Measurements from ENCODE around the gene NPTX2. TPM values are rescaled to one million over a fixed set of nuclear protein-coding genes. Genes with fewer than 3 reads are reported as not detected.

The NPTX2 gene
- total RNA-seq, 4 donors from 2014 or later = 4.1 to 5.5 (median 4.8) TPM

DNA sequence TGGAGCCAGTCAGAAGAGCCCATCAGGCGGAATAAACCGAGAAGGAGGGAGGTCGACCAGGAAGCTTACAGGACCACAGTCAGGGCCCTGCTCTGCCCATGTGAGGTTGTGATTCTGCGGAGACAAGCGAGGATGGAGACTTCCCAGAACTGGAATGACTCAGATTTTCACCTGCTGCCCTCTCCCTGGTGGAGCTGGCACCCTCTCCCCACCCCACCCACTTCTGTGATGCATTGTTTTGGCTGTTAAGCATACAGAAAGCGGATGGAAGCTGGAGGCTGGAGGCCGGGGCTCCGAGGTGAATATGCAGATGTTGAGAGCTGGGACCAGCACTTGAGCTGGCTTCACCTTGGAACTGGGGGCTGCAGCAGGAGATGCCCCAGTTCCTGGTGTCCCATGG is 57.4 kb downstream of the NPTX2 start:
- Histone ChIP-seq H3K9me3 (no peaks in the 10 kb centered on the region), H3K27me3 (no peaks in the 10 kb centered on the region), H3K36me3 (no peaks in the 10 kb centered on the region), H3K4me3 (no peak overlapping the region), H3K4me1 (no peaks in the 10 kb centered on the region), H3K27ac (no peak overlapping the region)
- intact Hi-C loops (cut with DNase I; ENCODE audit: low total_unique reads) = no loop called here
- no peak for DNase-seq
- TF ChIP-seq, protein P1, sequence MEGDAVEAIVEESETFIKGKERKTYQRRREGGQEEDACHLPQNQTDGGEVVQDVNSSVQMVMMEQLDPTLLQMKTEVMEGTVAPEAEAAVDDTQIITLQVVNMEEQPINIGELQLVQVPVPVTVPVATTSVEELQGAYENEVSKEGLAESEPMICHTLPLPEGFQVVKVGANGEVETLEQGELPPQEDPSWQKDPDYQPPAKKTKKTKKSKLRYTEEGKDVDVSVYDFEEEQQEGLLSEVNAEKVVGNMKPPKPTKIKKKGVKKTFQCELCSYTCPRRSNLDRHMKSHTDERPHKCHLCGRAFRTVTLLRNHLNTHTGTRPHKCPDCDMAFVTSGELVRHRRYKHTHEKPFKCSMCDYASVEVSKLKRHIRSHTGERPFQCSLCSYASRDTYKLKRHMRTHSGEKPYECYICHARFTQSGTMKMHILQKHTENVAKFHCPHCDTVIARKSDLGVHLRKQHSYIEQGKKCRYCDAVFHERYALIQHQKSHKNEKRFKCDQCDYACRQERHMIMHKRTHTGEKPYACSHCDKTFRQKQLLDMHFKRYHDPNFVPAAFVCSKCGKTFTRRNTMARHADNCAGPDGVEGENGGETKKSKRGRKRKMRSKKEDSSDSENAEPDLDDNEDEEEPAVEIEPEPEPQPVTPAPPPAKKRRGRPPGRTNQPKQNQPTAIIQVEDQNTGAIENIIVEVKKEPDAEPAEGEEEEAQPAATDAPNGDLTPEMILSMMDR (IDR thresholded peaks at IDR 0.05) = no peak
- no peak for TF ChIP-seq POLR2A (IDR thresholded peaks at IDR 0.05)

DNA sequence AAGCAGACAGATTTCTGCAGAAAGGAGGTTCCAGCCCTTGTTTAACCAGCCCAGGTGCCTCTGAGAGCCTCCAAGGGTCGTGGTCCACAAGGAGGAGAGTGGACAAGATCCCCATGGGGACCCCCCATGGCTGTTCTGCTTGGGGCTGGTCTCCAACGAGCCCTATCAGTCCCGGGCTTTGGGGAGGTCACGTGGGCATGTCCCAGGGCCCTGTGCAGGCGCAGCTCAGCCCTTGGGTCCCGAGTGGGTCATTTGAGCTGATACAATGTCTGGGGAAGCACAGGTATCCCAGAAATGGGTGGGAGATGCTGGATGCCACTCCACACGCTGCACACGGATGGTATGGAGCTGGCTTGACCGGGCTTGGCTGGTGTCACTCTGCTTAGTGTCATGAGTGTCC is 57.8 kb downstream of the NPTX2 start:
- intact Hi-C loops (cut with DNase I; ENCODE audit: low total_unique reads) = no loop called here
- H3K36me3 ChIP-seq = no peaks in the 10 kb centered on the region
- H3K27ac ChIP-seq = no peak overlapping the region
- DNase-seq = no peak
- TF ChIP-seq POLR2A (IDR thresholded peaks at IDR 0.05) = no peak
- TF ChIP-seq, protein P1 (IDR thresholded peaks at IDR 0.05) = no peak
- no peaks in the 10 kb centered on the region for H3K9me3 ChIP-seq
- H3K27me3 ChIP-seq = no peaks in the 10 kb centered on the region
- no peaks in the 10 kb centered on the region for H3K4me1 ChIP-seq
- H3K4me3 ChIP-seq = no peak overlapping the region

DNA sequence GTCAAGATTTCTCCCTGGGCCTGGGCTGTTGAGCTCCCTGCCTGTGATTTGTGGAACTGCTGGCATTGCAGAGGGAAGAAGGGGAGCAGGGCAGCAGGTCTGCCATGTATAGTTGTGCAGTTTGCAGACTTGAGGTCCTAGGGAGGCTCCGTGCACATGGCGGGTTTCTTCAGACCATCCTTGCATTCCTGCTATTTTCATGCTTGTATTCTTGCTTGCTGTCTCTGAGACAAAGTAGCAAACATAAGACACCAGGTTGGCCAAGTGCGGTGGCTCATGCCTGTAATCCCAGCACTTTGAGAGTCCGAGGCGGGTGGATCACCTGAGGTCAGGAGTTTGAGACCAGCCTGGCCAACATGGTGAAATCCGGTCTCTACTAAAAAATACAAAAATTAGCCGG is 61.1 kb downstream of the NPTX2 start:
- Histone ChIP-seq H3K4me3 (no peak overlapping the region), H3K9me3 (no peaks in the 10 kb centered on the region), H3K27ac (no peak overlapping the region), H3K36me3 (no peaks in the 10 kb centered on the region), H3K4me1 (no peaks in the 10 kb centered on the region), H3K27me3 (no peaks in the 10 kb centered on the region)
- no peak for DNase-seq
- TF ChIP-seq, protein P1 (IDR thresholded peaks at IDR 0.05) = no peak
- no peak for TF ChIP-seq POLR2A (IDR thresholded peaks at IDR 0.05)
- intact Hi-C loops (cut with DNase I; ENCODE audit: low total_unique reads) = no loop called here

Other genes starting within 250 kb of the NPTX2 start
- 1 to 10 TPM in 3 of 4 donors, not detected in 1; 1.0 to 4.3 (median 2.1) TPM for gene BAIAP2L1, start 216.2 kb upstream of the NPTX2 start, total RNA-seq